Measurements from ENCODE around the gene PMVK. TPM values are rescaled to one million over a fixed set of nuclear protein-coding genes. Genes with fewer than 3 reads are reported as not detected.
A peak's percentile ranks its signal among the peaks of the same experiment; 100 is the strongest.

PMVK gene
- total and polyA plus RNA-seq, 2 of the 8 experiments (the other 6 are each of a cell fraction or from before 2014, with no cell fraction given), result 23.8 to 26.5 TPM

GRCh38 chr1:154954541-154954940, 18.0 kb upstream of the PMVK start:
- Histone ChIP-seq H4K20me1 (replicated peaks in 1 of 2; ENCODE audit: control insufficient read depth in 1 of 2, insufficient read depth in 2 of 2, low read length in 2 of 2) (peaks cover 1 to 10% of the 10 kb centered on the region in 2 experiments), H3K4me3 (ENCODE audit: extremely low read depth in 1 of 4, insufficient read depth in 2 of 4, low read depth in 3 of 4, low read length in 4 of 4) (peak overlapping the region in 3 of 4 experiments; percentile 60 to 77 (median 71); a peak in 2 of 8 replicates), H2BK5ac (ENCODE audit: low read depth, low read length) (no peak overlapping the region), H3K79me1 (ENCODE audit: low read depth, low read length) (0 out of 2 replicates have a peak, but pooled peaks cover 6% of the 10 kb centered on the region), H2BK15ac (ENCODE audit: low read length) (no peak overlapping the region), H3K9me3 (ENCODE audit: insufficient read depth in 2 of 2, low read depth in 1 of 2, low read length in 1 of 2) (no peaks in the 10 kb centered on the region), H2BK12ac (ENCODE audit: low read depth, low read length) (no peak overlapping the region; the same call in 1 of the 2 replicates), H2BK120ac (replicated peaks; ENCODE audit: low read depth, low read length) (no peak overlapping the region), H4K8ac (ENCODE audit: extremely low read depth, insufficient read depth, low read length) (no peak overlapping the region), H3K23me2 (ENCODE audit: low read depth, low read length) (peaks cover 5% of the 10 kb centered on the region), H3K14ac (ENCODE audit: insufficient read length) (no peak overlapping the region), H3K4me1 (replicated peaks in 1 of 4; ENCODE audit: control insufficient read depth in 3 of 4, insufficient read depth in 4 of 4, low read length in 3 of 4) (peaks cover 0 to 28% (median 8%) of the 10 kb centered on the region in 4 experiments; a peak in 6 of 7 replicates), H3K27me3 (replicated peaks in 1 of 4; ENCODE audit: control insufficient read depth in 3 of 4, extremely low read depth in 1 of 4, insufficient read depth in 3 of 4, low read length in 3 of 4) (no peaks in the 10 kb centered on the region; a peak in 2 of 7 replicates), H3K18ac (ENCODE audit: extremely low read depth, low read length) (no peak overlapping the region), H2BK20ac (ENCODE audit: low read length) (no peak overlapping the region), H3K4me2 (ENCODE audit: insufficient read depth in 1 of 2, low read depth in 2 of 2, low read length in 2 of 2) (peak overlapping the region; percentile 92 to 93; a peak in 3 of 4 replicates), H3K79me2 (ENCODE audit: control insufficient read depth in 1 of 2, insufficient read depth in 2 of 2, low read length in 2 of 2) (peaks cover 0 to 4% of the 10 kb centered on the region in 2 experiments; a peak in 2 of 4 replicates), H3K4ac (replicated peaks; ENCODE audit: insufficient read length, low read depth, low read length) (no peak overlapping the region), H2AFZ (ENCODE audit: low read length) (no peak overlapping the region), H3K56ac (replicated peaks; ENCODE audit: insufficient read length, low read depth, low read length) (no peak overlapping the region), H3K9ac (replicated peaks in 1 of 4; ENCODE audit: extremely low read depth in 1 of 4, low read depth in 3 of 4, low read length in 3 of 4) (peak overlapping the region in 1 of 4 experiments; percentile 87; a peak in 1 of 7 replicates), H4K5ac (ENCODE audit: insufficient read length, low read depth, low read length) (no peak overlapping the region), H3K36me3 (ENCODE audit: control insufficient read depth in 2 of 4, insufficient read depth in 4 of 4, low read length in 3 of 4) (peaks cover 3 to 7% (median 5%) of the 10 kb centered on the region in 4 experiments; a peak in 5 of 8 replicates), H2AK5ac (ENCODE audit: low read depth, low read length) (no peak overlapping the region; the same call in 1 of the 2 replicates), H3K27ac (ENCODE audit: low read depth, low read length) (peak overlapping the region; percentile 95; the same call in 1 of the 2 replicates), H3K23ac (ENCODE audit: insufficient read length) (no peak overlapping the region), H4K91ac (replicated peaks; ENCODE audit: insufficient read length, low read length) (no peak overlapping the region)
- CTCF ChIA-PET (ENCODE audit: partially characterized antibody), result interaction anchor here (0.6 to 9.8 kb wide), 8 partner anchors 12 to 210 kb away, joined by 3 to 132 read pairs (median 3); partner anchors contain the start of genes LENEP and SHC1
- FAIRE-seq (no peak), DNase-seq (ENCODE audit: low read depth in 1 of 2, low spot score in 2 of 2) (no peak)
- WGBS, 2 experiments (ENCODE audit: extremely low coverage in 1 of 2, insufficient coverage in 1 of 2, insufficient read length in 1 of 2, insufficient replicate concordance in 2 of 2, low coverage in 1 of 2, low lambda C conversion rate in 2 of 2, missing lambda C conversion rate in 1 of 2), result 88% methylated on average over 3 of the region's 3 CpGs; no CpG with 5 or more reads in 1 of the 2 experiments
- POLR2A ChIA-PET (ENCODE audit: partially characterized antibody), result interaction anchor here (1.3 to 18.6 kb wide), 7 partner anchors 18 to 185 kb away, joined by 3 to 662 read pairs (median 6); partner anchors contain the start of genes ADAM15, CKS1B, EFNA4 and FLAD1
- TF ChIP-seq SIRT6 (IDR thresholded peaks at IDR 0.05; ENCODE audit: low read length) (no peak), FOSL1 (IDR thresholded peaks at IDR 0.05; ENCODE audit: insufficient read depth, low read depth, low read length) (no peak), TBP (IDR thresholded peaks at IDR 0.05; ENCODE audit: low read depth, low read length) (no peak), USF2 (IDR thresholded peaks at IDR 0.05; ENCODE audit: low read length) (no peak), CBX8 (IDR thresholded peaks at IDR 0.05; ENCODE audit: borderline replicate concordance, low read depth, low read length) (no peak)

Measured in H1 (cell line).